B cell (primary cell): ENCODE measurements around the gene DCN. TPM values are rescaled to one million over a fixed set of nuclear protein-coding genes. Genes with fewer than 3 reads are reported as not detected.

ENCODE experiments used
- ATAC-seq: fragments of 200-7000 bp; cut with Tn5 transposase; one replicate; pipeline ENCODE4 v1.10.0; 2021; ENCODE audit warnings: low read depth, mild to moderate bottlenecking, moderate number of reproducible peaks, moderate library complexity
- CTCF ChIA-PET: fragments of 350-600 bp; sonication (Branson Sonifier 250); formaldehyde crosslinking; loops from one replicate; lab custom pipeline; 2021; ENCODE audit warnings: antibody characterized with exemption, inconsistent platforms; lab: Charles Lee
- POLR2A ChIA-PET: fragments of 350-600 bp; sonication (Branson Sonifier 250); formaldehyde crosslinking; loops from one replicate; lab custom pipeline; 2021; ENCODE audit warnings: antibody characterized with exemption; lab: Charles Lee
- DNase-seq: peaks from one replicate; pipeline ENCODE4 v3.0.0; 2013
- H2AFZ ChIP-seq: 2 replicates; pipeline ENCODE4 v1.6.1; 2012; ENCODE audit warnings: mild to moderate bottlenecking, low read depth, low read length; ENCODE audit not compliant: insufficient read depth, poor library complexity, severe bottlenecking
- H3K27ac ChIP-seq, 2 donors: 1 replicate in 1 of 2; 2 replicates in 1 of 2; pipeline ENCODE4 v1.5.1; 2012 to 2013; ENCODE audit warnings: low read length in 2 of 2, mild to moderate bottlenecking in 2 of 2, moderate library complexity in 1 of 2
- H3K27me3 ChIP-seq, 4 experiments: fragments of 200-600 bp in 1 of 4; sonication (generic) in 1 of 4; replicated peaks in 1 of 4; 1 replicate in 2 of 4; 2 replicates in 2 of 4; pipeline versions ENCODE4 v1.6.1 to v1.7.0; 2013 to 2016; ENCODE audit warnings: low read length in 3 of 4, mild to moderate bottlenecking in 2 of 4, mixed read lengths in 1 of 4, moderate library complexity in 1 of 4; ENCODE audit not compliant: insufficient read depth in 4 of 4, control insufficient read depth in 3 of 4; ENCODE audit errors: control extremely low read depth in 1 of 4
- H3K36me3 ChIP-seq, 2 experiments: replicated peaks in 1 of 2; 1 replicate in 1 of 2; 2 replicates in 1 of 2; pipeline versions ENCODE4 v1.6.1 to v1.7.1; 2013; ENCODE audit warnings: low read length in 1 of 2; ENCODE audit not compliant: insufficient read depth in 2 of 2, control insufficient read depth in 1 of 2; ENCODE audit errors: control extremely low read depth in 1 of 2, extremely low read depth in 1 of 2
- H3K4me1 ChIP-seq, 2 donors: fragments of 200-600 bp in 1 of 2; sonication (generic) in 1 of 2; 1 replicate in 1 of 2; 2 replicates in 1 of 2; pipeline versions ENCODE4 v1.5.1 to v1.6.1; 2013 to 2017; ENCODE audit warnings: low read length in 2 of 2; ENCODE audit not compliant: control insufficient read depth in 2 of 2, insufficient read depth in 2 of 2
- H3K4me2 ChIP-seq: replicated peaks from 2 replicates; pipeline ENCODE3; 2012; ENCODE audit warnings: mild to moderate bottlenecking, low read depth, low read length; ENCODE audit not compliant: poor library complexity, severe bottlenecking
- H3K4me3 ChIP-seq, 5 experiments: fragments of 200-600 bp in 1 of 5; sonication (generic) in 1 of 5; 1 replicate in 3 of 5; 2 replicates in 2 of 5; pipeline versions ENCODE4 v1.5.1 to v1.7.0; 2011 to 2016; ENCODE audit warnings: low read length in 4 of 5, mild to moderate bottlenecking in 4 of 5, low read depth in 2 of 5, control low read depth in 1 of 5, moderate library complexity in 1 of 5; ENCODE audit not compliant: insufficient read depth in 1 of 5; ENCODE audit errors: control extremely low read depth in 1 of 5, extremely low read depth in 1 of 5
- H3K79me2 ChIP-seq: fragments of 200-600 bp; sonication (generic); one replicate; pipeline ENCODE4 v1.6.0; 2016; ENCODE audit warnings: low read length; ENCODE audit not compliant: control insufficient read depth, insufficient read depth
- H3K9ac ChIP-seq: fragments of 200-600 bp; sonication (generic); 2 replicates; pipeline ENCODE4 v1.6.1; 2017; ENCODE audit warnings: mild to moderate bottlenecking, low read length, moderate library complexity
- H3K9me3 ChIP-seq, 3 donors: one replicate each; pipeline versions ENCODE4 v1.6.1 to v1.7.1; 2013; ENCODE audit warnings: low read length in 2 of 3; ENCODE audit not compliant: control insufficient read depth in 2 of 3, insufficient read depth in 1 of 3; ENCODE audit errors: control extremely low read depth in 1 of 3
- H4K20me1 ChIP-seq: 2 replicates; pipeline ENCODE4 v1.6.0; 2012; ENCODE audit warnings: mild to moderate bottlenecking, low read length; ENCODE audit not compliant: insufficient read depth, control insufficient read depth, poor library complexity, severe bottlenecking
- H3K27ac Mint-ChIP-seq: one replicate; pipeline ENCODE4 v1.8.0; 2021; ENCODE audit warnings: mixed read lengths
- H3K27me3 Mint-ChIP-seq: one replicate; pipeline ENCODE4 v1.8.0; 2021; ENCODE audit warnings: mixed read lengths
- H3K4me1 Mint-ChIP-seq: one replicate; pipeline ENCODE4 v1.8.0; 2021; ENCODE audit warnings: mixed read lengths
- H3K4me3 Mint-ChIP-seq: one replicate; pipeline ENCODE4 v1.8.0; 2021; ENCODE audit warnings: mixed read lengths
- H3K9me3 Mint-ChIP-seq: one replicate; pipeline ENCODE4 v1.8.0; 2022; ENCODE audit warnings: mixed read lengths; ENCODE audit not compliant: insufficient read depth
- EZH2 ChIP-seq: IDR thresholded peaks from 2 replicates; pipeline ENCODE4 v1.6.1; 2012; ENCODE audit warnings: borderline replicate concordance, low read depth, mild to moderate bottlenecking, moderate library complexity, low read length; ENCODE audit not compliant: insufficient read depth, poor library complexity, severe bottlenecking
- WGBS: methylation state at CpG from one replicate; pipeline ENCODE4 v1.1.5; 2013; ENCODE audit warnings: missing lambda C conversion rate; ENCODE audit not compliant: insufficient coverage; 5-methylcytosine and 5-hydroxymethylcytosine counted together
- intact Hi-C: fragments of 100-400 bp; cut with micrococcal nuclease; formaldehyde crosslinking; loops from one replicate; pipeline ENCODE4 v1.10.0; 2022
- polyA plus RNA-seq: library from polyadenylated mRNA; depleted of rRNA; stranded (reverse); fragments of >200 nt; gene quantifications from 2 replicates; pipeline ENCODE4 v1.2.3, GENCODE V29; 2012
- total RNA-seq, 2 donors: library from RNA; stranded (reverse); fragments of 120-200 nt in 1 of 2; gene quantifications; 1 replicate in 1 of 2; 2 replicates in 1 of 2; pipeline versions ENCODE4 v1.2.3 to v1.2.4, GENCODE V29; 2013 to 2022
- TF ChIP-seq, protein P1 (sequence below): fragments of 200-600 bp; IDR thresholded peaks from one replicate; pipeline ENCODE4 v1.8.0; 2022; ENCODE audit warnings: antibody characterized with exemption, mild to moderate bottlenecking

The DCN gene
- total and polyA plus RNA-seq, 2 donors (not counting 1 experiment from before 2014, with no cell fraction given) = not detected

DNA sequence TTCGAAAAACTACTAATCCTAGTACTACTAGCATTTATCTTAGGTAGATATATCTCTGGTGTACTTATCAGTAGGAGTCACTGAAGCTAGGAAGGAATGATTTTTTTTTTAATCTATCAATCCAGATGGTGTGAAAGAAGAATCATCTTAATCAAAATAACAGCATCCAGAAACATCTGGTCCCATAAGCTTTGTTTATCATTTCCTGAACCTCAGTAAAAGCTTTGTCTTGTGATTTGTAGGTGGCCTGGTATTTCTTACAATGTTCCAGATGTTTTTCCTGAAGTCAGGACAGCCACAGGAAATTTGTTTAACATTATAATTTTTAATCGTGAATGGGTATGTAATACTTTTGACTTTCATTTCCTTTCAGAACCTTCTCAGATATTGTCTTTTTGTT is 43.3 kb downstream of the DCN start:
- no CpG with 5 or more reads among the region's 2 CpGs for WGBS
- H3K4me2 ChIP-seq = no peak overlapping the region
- no peaks in the 10 kb centered on the region for H3K79me2 ChIP-seq
- DNase-seq = no peak
- H3K9ac ChIP-seq = no peak overlapping the region
- no peaks in the 10 kb centered on the region for H4K20me1 ChIP-seq
- H3K9me3 ChIP-seq = no peaks in the 10 kb centered on the region
- Mint-ChIP-seq H3K27me3 (no peaks in the 10 kb centered on the region), H3K9me3 (no peaks in the 10 kb centered on the region), H3K4me1 (no peaks in the 10 kb centered on the region), H3K4me3 (no peak overlapping the region), H3K27ac (no peak overlapping the region)
- no peaks in the 10 kb centered on the region for H3K27me3 ChIP-seq
- H3K4me3 ChIP-seq = no peak overlapping the region
- no peaks in the 10 kb centered on the region for H3K36me3 ChIP-seq
- TF ChIP-seq, protein P1, sequence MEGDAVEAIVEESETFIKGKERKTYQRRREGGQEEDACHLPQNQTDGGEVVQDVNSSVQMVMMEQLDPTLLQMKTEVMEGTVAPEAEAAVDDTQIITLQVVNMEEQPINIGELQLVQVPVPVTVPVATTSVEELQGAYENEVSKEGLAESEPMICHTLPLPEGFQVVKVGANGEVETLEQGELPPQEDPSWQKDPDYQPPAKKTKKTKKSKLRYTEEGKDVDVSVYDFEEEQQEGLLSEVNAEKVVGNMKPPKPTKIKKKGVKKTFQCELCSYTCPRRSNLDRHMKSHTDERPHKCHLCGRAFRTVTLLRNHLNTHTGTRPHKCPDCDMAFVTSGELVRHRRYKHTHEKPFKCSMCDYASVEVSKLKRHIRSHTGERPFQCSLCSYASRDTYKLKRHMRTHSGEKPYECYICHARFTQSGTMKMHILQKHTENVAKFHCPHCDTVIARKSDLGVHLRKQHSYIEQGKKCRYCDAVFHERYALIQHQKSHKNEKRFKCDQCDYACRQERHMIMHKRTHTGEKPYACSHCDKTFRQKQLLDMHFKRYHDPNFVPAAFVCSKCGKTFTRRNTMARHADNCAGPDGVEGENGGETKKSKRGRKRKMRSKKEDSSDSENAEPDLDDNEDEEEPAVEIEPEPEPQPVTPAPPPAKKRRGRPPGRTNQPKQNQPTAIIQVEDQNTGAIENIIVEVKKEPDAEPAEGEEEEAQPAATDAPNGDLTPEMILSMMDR = no peak
- no peak for TF ChIP-seq EZH2
- POLR2A ChIA-PET = no interaction called here
- CTCF ChIA-PET = no interaction called here
- H3K4me1 ChIP-seq = no peaks in the 10 kb centered on the region
- H2AFZ ChIP-seq = no peak overlapping the region
- intact Hi-C loops = no loop called here
- no peak for ATAC-seq
- H3K27ac ChIP-seq = no peak overlapping the region

DNA sequence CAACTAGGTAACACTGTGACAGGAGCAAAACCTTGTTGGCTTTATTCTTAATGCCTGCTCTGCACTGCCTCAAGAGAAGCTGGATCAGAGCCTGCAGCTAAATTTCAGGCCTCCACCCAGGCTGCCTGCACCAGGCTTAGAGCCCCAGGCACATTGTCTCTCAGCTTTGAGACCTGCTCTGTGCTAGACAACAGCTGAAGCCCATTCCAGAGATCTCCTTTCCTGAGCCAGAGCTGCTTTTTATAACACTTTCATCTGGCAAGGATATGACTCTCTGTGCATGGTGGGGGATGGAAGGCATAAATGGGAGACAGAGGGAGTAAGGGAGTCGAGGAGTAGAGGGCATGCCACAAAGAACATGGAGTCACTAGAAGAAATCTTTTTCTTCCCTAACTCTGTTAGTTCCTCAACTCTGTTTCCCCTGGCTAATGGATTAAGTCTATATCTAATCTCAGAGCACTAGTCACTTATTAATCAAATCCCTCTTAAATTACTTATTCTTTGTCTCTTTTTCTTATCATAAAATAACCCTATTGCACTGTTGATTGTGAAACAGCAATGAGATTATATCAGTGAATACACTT is 44.2 kb downstream of the DCN start:
- Histone ChIP-seq H3K9ac (no peak overlapping the region), H3K9me3 (no peaks in the 10 kb centered on the region), H3K4me2 (no peak overlapping the region), H3K27me3 (no peaks in the 10 kb centered on the region), H3K27ac (no peak overlapping the region), H2AFZ (no peak overlapping the region), H3K4me1 (no peaks in the 10 kb centered on the region), H3K36me3 (no peaks in the 10 kb centered on the region), H3K79me2 (no peaks in the 10 kb centered on the region), H3K4me3 (no peak overlapping the region), H4K20me1 (no peaks in the 10 kb centered on the region)
- Mint-ChIP-seq H3K27ac (no peak overlapping the region), H3K4me3 (no peak overlapping the region), H3K4me1 (no peaks in the 10 kb centered on the region), H3K27me3 (no peaks in the 10 kb centered on the region), H3K9me3 (no peaks in the 10 kb centered on the region)
- no peak for ATAC-seq
- TF ChIP-seq EZH2 = no peak
- TF ChIP-seq, protein P1 = no peak
- no peak for DNase-seq
- ChIA-PET POLR2A (no interaction called here), CTCF (no interaction called here)
- intact Hi-C loops = no loop called here
- WGBS = no CpG with 5 or more reads among the region's 1 CpG
